K562 (cell line): Measurements from ENCODE around the gene VAMP8. TPM values are rescaled to one million over a fixed set of nuclear protein-coding genes. Genes with fewer than 3 reads are reported as not detected.

ENCODE experiments used
- ARHGAP35 ChIP-seq: fragments of 450-650 bp; IDR thresholded peaks from 2 replicates; pipeline ENCODE4 v1.6.1; 2018; ENCODE audit not compliant: partially characterized antibody
- ATF2 ChIP-seq: sonication (generic); formaldehyde crosslinking; IDR thresholded peaks from 2 replicates; pipeline ENCODE4 v1.8.1; 2022; ENCODE audit warnings: missing genetic modification reagents
- CREBBP ChIP-seq: IDR thresholded peaks from one replicate; pipeline ENCODE4 v1.6.1; 2012; ENCODE audit warnings: low read depth, mild to moderate bottlenecking, control low read depth, inconsistent platforms, low read length
- EP300 ChIP-seq: IDR thresholded peaks from 2 replicates; pipeline ENCODE4 v1.6.1; 2012; ENCODE audit warnings: low read length, improper control_type of control experiment
- ESRRB ChIP-seq: fragments of 250-450 bp; sonication (Bioruptor Pico); IDR thresholded peaks from 2 replicates; pipeline ENCODE4 v1.5.0; 2020; ENCODE audit warnings: mild to moderate bottlenecking, moderate library complexity, borderline replicate concordance
- FOXP1 ChIP-seq: sonication (generic); formaldehyde crosslinking; IDR thresholded peaks from 2 replicates; pipeline ENCODE4 v1.8.0; 2022; ENCODE audit warnings: mild to moderate bottlenecking, missing genetic modification reagents
- GABPA ChIP-seq: fragments of 200-800 bp; sonication (Bioruptor generic); conservative IDR thresholded peaks from 2 replicates; pipeline ENCODE4 v1.6.1; 2016; ENCODE audit warnings: low read depth, missing genetic modification characterization, missing compliant biosample characterization
- HOXB6 ChIP-seq: fragments of 250-450 bp; sonication (Bioruptor Pico); IDR thresholded peaks from 2 replicates; pipeline ENCODE4 v1.5.1; 2022; ENCODE audit warnings: mild to moderate bottlenecking, borderline replicate concordance
- MTA3 ChIP-seq: fragments of 450-650 bp; formaldehyde crosslinking; IDR thresholded peaks from 2 replicates; pipeline ENCODE4 v1.6.1; 2017; ENCODE audit warnings: mild to moderate bottlenecking, borderline replicate concordance
- RBM25 ChIP-seq: fragments of 200-400 bp; formaldehyde crosslinking; IDR thresholded peaks from 2 replicates; pipeline ENCODE4 v1.6.1; 2018; ENCODE audit warnings: low read length, low read depth, moderate library complexity; ENCODE audit not compliant: severe bottlenecking
- RFX5 ChIP-seq: IDR thresholded peaks from 2 replicates; pipeline ENCODE4 v1.6.1; 2011; ENCODE audit warnings: low read depth, mild to moderate bottlenecking, improper control_type of control experiment, low read length
- RFX7 ChIP-seq: fragments of 250-450 bp; sonication (Bioruptor Pico); IDR thresholded peaks from 2 replicates; pipeline ENCODE4 v1.5.1; 2021; ENCODE audit warnings: mild to moderate bottlenecking
- RNF2 ChIP-seq: sonication (generic); IDR thresholded peaks from 2 replicates; pipeline ENCODE4 v1.6.1; 2016
- SMAD1 ChIP-seq: fragments of 150-350 bp; IDR thresholded peaks from 2 replicates; pipeline ENCODE4 v1.6.1; 2014; ENCODE audit warnings: low read length, low read depth; ENCODE audit not compliant: partially characterized antibody
- TAF9B ChIP-seq: fragments of 450-650 bp; IDR thresholded peaks from 2 replicates; pipeline ENCODE4 v1.6.1; 2018; ENCODE audit warnings: mild to moderate bottlenecking; ENCODE audit not compliant: partially characterized antibody
- TRIM24 ChIP-seq, 2 experiments: fragments of 450-650 bp; IDR thresholded peaks; 2 replicates each; pipeline ENCODE4 v1.6.1; 2016
- ZC3H8 ChIP-seq: fragments of 450-650 bp; IDR thresholded peaks from 2 replicates; pipeline ENCODE4 v1.6.1; 2017
- ZNF431 ChIP-seq: sonication (generic); formaldehyde crosslinking; IDR thresholded peaks from 2 replicates; pipeline ENCODE4 v1.8.0; 2022; ENCODE audit warnings: mild to moderate bottlenecking, missing genetic modification reagents
- ZNF696 ChIP-seq: fragments of 250-450 bp; sonication (Bioruptor Pico); conservative IDR thresholded peaks from 2 replicates; pipeline ENCODE4 v1.4.0; 2020; ENCODE audit warnings: mild to moderate bottlenecking, moderate library complexity
- polyA plus RNA-seq, 8 experiments: library from polyadenylated mRNA; depleted of rRNA in 4 of 8; stranded (reverse) in 5 of 8; unstranded in 3 of 8; fragments of >200 nt; fragmentation: Nextera tagmentation in 2 of 8; fragmentation: Illumina TruSeq in 1 of 8; extraction: Ambion mirVana in 2 of 8; extraction: Trizol in 1 of 8; gene quantifications; 2 replicates each; pipeline versions ENCODE4 v1.2.1 to v1.2.3, GENCODE V29; 2011 to 2014; ENCODE audit warnings: inconsistent platforms in 1 of 8, missing spikeins in 1 of 8
- total RNA-seq, 7 experiments: library from RNA; depleted of rRNA in 6 of 7; stranded (reverse); fragments of >200 nt in 6 of 7; fragmentation: Illumina TruSeq in 2 of 7; extraction: Trizol in 2 of 7; gene quantifications; 2 replicates each; pipeline versions ENCODE4 v1.2.1 to v1.2.3, GENCODE V29; 2011 to 2021; ENCODE audit warnings: low replicate concordance in 1 of 7
- TF ChIP-seq, protein P1 (sequence below): fragments of 450-650 bp; IDR thresholded peaks from 2 replicates; pipeline ENCODE4 v1.6.1; 2018; ENCODE audit warnings: mild to moderate bottlenecking, low read depth; ENCODE audit not compliant: partially characterized antibody
- TF ChIP-seq, protein P2 (sequence below): fragments of 250-450 bp; sonication (Bioruptor Pico); IDR thresholded peaks from 2 replicates; pipeline ENCODE4 v1.4.0; 2020

Gene VAMP8
- total and polyA plus RNA-seq, 9 of the 15 experiments (the other 6 are each of a cell fraction or from before 2014, with no cell fraction given): 107 to 571 (median 248) TPM

- TF ChIP-seq RFX5 (no peak), GABPA (no peak), TRIM24 (IDR thresholded peaks at IDR 0.05) (no peak), CREBBP (no peak), ZNF696 (CRISPR knock-in tag) (no peak), HOXB6 (CRISPR knock-in tag) (no peak), ESRRB (CRISPR knock-in tag) (no peak), ARHGAP35 (no peak), RNF2 (no peak), TAF9B (no peak), SMAD1 (no peak), ZC3H8 (no peak), ATF2 (no peak), RBM25 (no peak), EP300 (peak; percentile 21; the same call in 1 of the 2 replicates), RFX7 (CRISPR knock-in tag) (no peak), MTA3 (no peak), ZNF431 (CRISPR knock-in tag) (no peak), FOXP1 (CRISPR knock-in tag) (no peak)
- TF ChIP-seq, protein P1, sequence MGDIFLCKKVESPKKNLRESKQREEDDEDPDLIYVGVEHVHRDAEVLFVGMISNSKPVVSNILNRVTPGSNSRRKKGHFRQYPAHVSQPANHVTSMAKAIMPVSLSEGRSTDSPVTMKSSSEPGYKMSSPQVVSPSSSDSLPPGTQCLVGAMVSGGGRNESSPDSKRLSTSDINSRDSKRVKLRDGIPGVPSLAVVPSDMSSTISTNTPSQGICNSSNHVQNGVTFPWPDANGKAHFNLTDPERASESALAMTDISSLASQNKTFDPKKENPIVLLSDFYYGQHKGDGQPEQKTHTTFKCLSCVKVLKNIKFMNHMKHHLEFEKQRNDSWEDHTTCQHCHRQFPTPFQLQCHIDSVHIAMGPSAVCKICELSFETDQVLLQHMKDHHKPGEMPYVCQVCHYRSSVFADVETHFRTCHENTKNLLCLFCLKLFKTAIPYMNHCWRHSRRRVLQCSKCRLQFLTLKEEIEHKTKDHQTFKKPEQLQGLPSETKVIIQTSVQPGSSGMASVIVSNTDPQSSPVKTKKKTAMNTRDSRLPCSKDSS: no peak
- TF ChIP-seq, protein P2, sequence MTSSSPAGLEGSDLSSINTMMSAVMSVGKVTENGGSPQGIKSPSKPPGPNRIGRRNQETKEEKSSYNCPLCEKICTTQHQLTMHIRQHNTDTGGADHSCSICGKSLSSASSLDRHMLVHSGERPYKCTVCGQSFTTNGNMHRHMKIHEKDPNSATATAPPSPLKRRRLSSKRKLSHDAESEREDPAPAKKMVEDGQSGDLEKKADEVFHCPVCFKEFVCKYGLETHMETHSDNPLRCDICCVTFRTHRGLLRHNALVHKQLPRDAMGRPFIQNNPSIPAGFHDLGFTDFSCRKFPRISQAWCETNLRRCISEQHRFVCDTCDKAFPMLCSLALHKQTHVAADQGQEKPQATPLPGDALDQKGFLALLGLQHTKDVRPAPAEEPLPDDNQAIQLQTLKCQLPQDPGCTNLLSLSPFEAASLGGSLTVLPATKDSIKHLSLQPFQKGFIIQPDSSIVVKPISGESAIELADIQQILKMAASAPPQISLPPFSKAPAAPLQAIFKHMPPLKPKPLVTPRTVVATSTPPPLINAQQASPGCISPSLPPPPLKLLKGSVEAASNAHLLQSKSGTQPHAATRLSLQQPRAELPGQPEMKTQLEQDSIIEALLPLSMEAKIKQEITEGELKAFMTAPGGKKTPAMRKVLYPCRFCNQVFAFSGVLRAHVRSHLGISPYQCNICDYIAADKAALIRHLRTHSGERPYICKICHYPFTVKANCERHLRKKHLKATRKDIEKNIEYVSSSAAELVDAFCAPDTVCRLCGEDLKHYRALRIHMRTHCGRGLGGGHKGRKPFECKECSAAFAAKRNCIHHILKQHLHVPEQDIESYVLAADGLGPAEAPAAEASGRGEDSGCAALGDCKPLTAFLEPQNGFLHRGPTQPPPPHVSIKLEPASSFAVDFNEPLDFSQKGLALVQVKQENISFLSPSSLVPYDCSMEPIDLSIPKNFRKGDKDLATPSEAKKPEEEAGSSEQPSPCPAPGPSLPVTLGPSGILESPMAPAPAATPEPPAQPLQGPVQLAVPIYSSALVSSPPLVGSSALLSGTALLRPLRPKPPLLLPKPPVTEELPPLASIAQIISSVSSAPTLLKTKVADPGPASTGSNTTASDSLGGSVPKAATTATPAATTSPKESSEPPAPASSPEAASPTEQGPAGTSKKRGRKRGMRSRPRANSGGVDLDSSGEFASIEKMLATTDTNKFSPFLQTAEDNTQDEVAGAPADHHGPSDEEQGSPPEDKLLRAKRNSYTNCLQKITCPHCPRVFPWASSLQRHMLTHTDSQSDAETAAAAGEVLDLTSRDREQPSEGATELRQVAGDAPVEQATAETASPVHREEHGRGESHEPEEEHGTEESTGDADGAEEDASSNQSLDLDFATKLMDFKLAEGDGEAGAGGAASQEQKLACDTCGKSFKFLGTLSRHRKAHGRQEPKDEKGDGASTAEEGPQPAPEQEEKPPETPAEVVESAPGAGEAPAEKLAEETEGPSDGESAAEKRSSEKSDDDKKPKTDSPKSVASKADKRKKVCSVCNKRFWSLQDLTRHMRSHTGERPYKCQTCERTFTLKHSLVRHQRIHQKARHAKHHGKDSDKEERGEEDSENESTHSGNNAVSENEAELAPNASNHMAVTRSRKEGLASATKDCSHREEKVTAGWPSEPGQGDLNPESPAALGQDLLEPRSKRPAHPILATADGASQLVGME (CRISPR knock-in tag): no peak
These were observed 1.1 kb downstream of the VAMP8 start (continued) for GRCh38 chr2:85578243-85579180.
